IMR-90 (cell line): ENCODE results near the gene SLC9B2. TPM values are rescaled to one million over a fixed set of nuclear protein-coding genes. Genes with fewer than 3 reads are reported as not detected.

Source experiments
- ATAC-seq: fragments of 200-7000 bp; cut with Tn5 transposase; 2 replicates; pipeline ENCODE4 v1.9.1; 2020; ENCODE audit warnings: low read depth, mild to moderate bottlenecking, moderate library complexity
- BruUV-seq: library from RNA; stranded (reverse); fragments of 400-500 nt; replicated peaks from 2 replicates; lab custom pipeline; 2021; lab: Mats Ljungman, UMichigan
- CTCF ChIA-PET: fragments of 300-600 bp; formaldehyde crosslinking; extraction: SDS; loops from one replicate; lab custom pipeline; 2021; ENCODE audit warnings: antibody characterized with exemption; lab: Yijun Ruan, JAX
- POLR2A ChIA-PET: fragments of 300-600 bp; sonication (Branson Sonifier 250); formaldehyde crosslinking; loops from one replicate; lab custom pipeline; 2022; ENCODE audit warnings: antibody characterized with exemption; ENCODE audit not compliant: unreplicated experiment; lab: Charles Lee
- DNase-seq: peaks from one replicate; pipeline ENCODE4 v3.0.0; 2013
- H2AFZ ChIP-seq: replicated peaks from 2 replicates; pipeline ENCODE3; 2013; ENCODE audit warnings: low read length, mild to moderate bottlenecking; ENCODE audit not compliant: poor library complexity
- H2AK5ac ChIP-seq: 2 replicates; pipeline ENCODE4 v1.6.1; 2013; ENCODE audit warnings: low read depth, low read length, inconsistent platforms
- H2AK9ac ChIP-seq: replicated peaks from 2 replicates; pipeline ENCODE3; 2013; ENCODE audit warnings: mild to moderate bottlenecking, low read depth, low read length, moderate library complexity; ENCODE audit not compliant: poor library complexity
- H2BK120ac ChIP-seq: 2 replicates; pipeline ENCODE4 v1.6.1; 2013; ENCODE audit warnings: low read depth, low read length, inconsistent platforms
- H2BK15ac ChIP-seq: 3 replicates; pipeline ENCODE4 v1.6.1; 2013; ENCODE audit warnings: low read depth, low read length, inconsistent platforms
- H2BK20ac ChIP-seq: 2 replicates; pipeline ENCODE4 v1.6.1; 2013; ENCODE audit warnings: low read depth, mild to moderate bottlenecking, inconsistent platforms, low read length, moderate library complexity
- H2BK5ac ChIP-seq: 2 replicates; pipeline ENCODE4 v1.6.1; 2013; ENCODE audit warnings: mild to moderate bottlenecking, low read depth, low read length, inconsistent platforms; ENCODE audit not compliant: poor library complexity, severe bottlenecking
- H3K14ac ChIP-seq: replicated peaks from 2 replicates; pipeline ENCODE4 v1.6.1; 2013; ENCODE audit warnings: low read depth, low read length, inconsistent platforms
- H3K18ac ChIP-seq: 2 replicates; pipeline ENCODE4 v1.6.1; 2013; ENCODE audit warnings: low read depth, low read length, control low read depth
- H3K23ac ChIP-seq: 2 replicates; pipeline ENCODE4 v1.6.1; 2013; ENCODE audit warnings: low read depth, low read length, inconsistent platforms
- H3K27ac ChIP-seq: 2 replicates; pipeline ENCODE4 v1.5.1; 2013; ENCODE audit warnings: mild to moderate bottlenecking, control low read depth, low read length; ENCODE audit not compliant: insufficient read depth
- H3K27me3 ChIP-seq: 2 replicates; pipeline ENCODE4 v1.6.1; 2013; ENCODE audit warnings: low read length; ENCODE audit not compliant: control insufficient read depth, insufficient read depth
- H3K36me3 ChIP-seq: 2 replicates; pipeline ENCODE4 v1.6.1; 2013; ENCODE audit warnings: low read length, mixed read lengths; ENCODE audit not compliant: control insufficient read depth, insufficient read depth
- H3K4ac ChIP-seq: 2 replicates; pipeline ENCODE4 v1.6.1; 2013; ENCODE audit warnings: low read depth, low read length, inconsistent platforms
- H3K4me1 ChIP-seq: 2 replicates; pipeline ENCODE4 v1.6.1; 2013; ENCODE audit warnings: low read length, mixed read lengths; ENCODE audit not compliant: control insufficient read depth, insufficient read depth
- H3K4me2 ChIP-seq: 2 replicates; pipeline ENCODE4 v1.6.1; 2013; ENCODE audit warnings: low read depth, mild to moderate bottlenecking, control low read depth, low read length, moderate library complexity
- H3K4me3 ChIP-seq: 2 replicates; pipeline ENCODE4 v1.5.1; 2013; ENCODE audit warnings: low read depth, mild to moderate bottlenecking, control low read depth, low read length, moderate library complexity; ENCODE audit not compliant: insufficient read depth
- H3K56ac ChIP-seq: 2 replicates; pipeline ENCODE4 v1.6.1; 2013; ENCODE audit warnings: low read length, inconsistent platforms; ENCODE audit not compliant: insufficient read depth; ENCODE audit errors: extremely low read depth
- H3K79me1 ChIP-seq, 2 experiments: 2 replicates each; pipeline ENCODE4 v1.6.1; 2013; ENCODE audit warnings: low read length in 2 of 2, inconsistent platforms in 1 of 2, low read depth in 1 of 2
- H3K9ac ChIP-seq: 2 replicates; pipeline ENCODE4 v1.6.1; 2013; ENCODE audit warnings: low read depth, low read length, control low read depth
- H3K9me1 ChIP-seq: 2 replicates; pipeline ENCODE4 v1.6.1; 2013; ENCODE audit warnings: low read length, inconsistent platforms; ENCODE audit not compliant: insufficient read depth
- H3K9me3 ChIP-seq: 2 replicates; pipeline ENCODE4 v1.6.1; 2013; ENCODE audit warnings: low read length; ENCODE audit not compliant: control insufficient read depth, insufficient read depth
- H4K20me1 ChIP-seq: 2 replicates; pipeline ENCODE4 v1.6.1; 2013; ENCODE audit warnings: low read length, inconsistent platforms; ENCODE audit not compliant: insufficient read depth
- H4K5ac ChIP-seq: 2 replicates; pipeline ENCODE4 v1.6.1; 2013; ENCODE audit warnings: mild to moderate bottlenecking, low read depth, low read length, control low read depth
- H4K8ac ChIP-seq, 2 experiments: 2 replicates each; pipeline ENCODE4 v1.6.1; 2013; ENCODE audit warnings: low read depth in 2 of 2, low read length in 2 of 2, control low read depth in 1 of 2, inconsistent platforms in 1 of 2
- H4K91ac ChIP-seq: 2 replicates; pipeline ENCODE4 v1.6.1; 2013; ENCODE audit warnings: low read depth, low read length, inconsistent platforms; ENCODE audit not compliant: insufficient read depth
- BHLHE40 ChIP-seq: fragments of 150-350 bp; IDR thresholded peaks from 2 replicates; pipeline ENCODE4 v1.6.1; 2016; ENCODE audit warnings: mild to moderate bottlenecking, low read depth, low read length
- CEBPB ChIP-seq: IDR thresholded peaks from 2 replicates; pipeline ENCODE4 v1.6.1; 2012; ENCODE audit warnings: low read depth, low read length, improper control_type of control experiment
- CHD1 ChIP-seq: IDR thresholded peaks from 2 replicates; pipeline ENCODE4 v1.6.1; 2012; ENCODE audit warnings: low read depth, low read length, improper control_type of control experiment
- CTCF ChIP-seq: conservative IDR thresholded peaks from 2 replicates; pipeline ENCODE4 v1.5.1; 2012; ENCODE audit warnings: mild to moderate bottlenecking, low read depth, low read length, improper control_type of control experiment
- ELK1 ChIP-seq: fragments of 150-350 bp; IDR thresholded peaks from 2 replicates; pipeline ENCODE4 v1.6.1; 2016; ENCODE audit warnings: low read depth, mild to moderate bottlenecking, low read length, moderate library complexity, borderline replicate concordance
- FOS ChIP-seq: fragments of 150-350 bp; IDR thresholded peaks from 2 replicates; pipeline ENCODE4 v1.6.1; 2016; ENCODE audit warnings: low read depth, low read length
- MAFK ChIP-seq: IDR thresholded peaks from 2 replicates; pipeline ENCODE4 v1.6.1; 2012; ENCODE audit warnings: low read depth, low read length, improper control_type of control experiment
- MAZ ChIP-seq: IDR thresholded peaks from 2 replicates; pipeline ENCODE4 v1.6.1; 2012; ENCODE audit warnings: low read depth, mild to moderate bottlenecking, low read length, improper control_type of control experiment, moderate library complexity, borderline replicate concordance
- MXI1 ChIP-seq: IDR thresholded peaks from 2 replicates; pipeline ENCODE4 v1.6.1; 2012; ENCODE audit warnings: low read depth, mild to moderate bottlenecking, low read length, moderate library complexity, borderline replicate concordance
- NFE2L2 ChIP-seq: fragments of 150-350 bp; IDR thresholded peaks from 2 replicates; pipeline ENCODE4 v1.6.1; 2016; ENCODE audit warnings: low read depth, mild to moderate bottlenecking, low read length
- POLR2A ChIP-seq: IDR thresholded peaks from 2 replicates; pipeline ENCODE4 v1.6.1; 2012; ENCODE audit warnings: mild to moderate bottlenecking, low read depth, low read length
- RAD21 ChIP-seq: IDR thresholded peaks from 2 replicates; pipeline ENCODE4 v1.6.1; 2012; ENCODE audit warnings: low read length, improper control_type of control experiment
- RCOR1 ChIP-seq: IDR thresholded peaks from 2 replicates; pipeline ENCODE4 v1.6.1; 2012; ENCODE audit warnings: mild to moderate bottlenecking, low read length, improper control_type of control experiment; ENCODE audit not compliant: insufficient replicate concordance
- RFX5 ChIP-seq: IDR thresholded peaks from 2 replicates; pipeline ENCODE4 v1.8.0; 2012; ENCODE audit warnings: low read depth, mild to moderate bottlenecking, low read length, moderate library complexity
- SMC3 ChIP-seq: fragments of 150-350 bp; IDR thresholded peaks from 2 replicates; pipeline ENCODE4 v1.6.1; 2016; ENCODE audit warnings: low read depth, mild to moderate bottlenecking, antibody characterized with exemption, low read length, moderate library complexity
- USF2 ChIP-seq: fragments of 150-350 bp; IDR thresholded peaks from 2 replicates; pipeline ENCODE4 v1.6.1; 2017; ENCODE audit warnings: mild to moderate bottlenecking, antibody characterized with exemption, low read length, low read depth
- WGBS, 2 experiments: methylation state at CpG; one replicate each; pipeline versions ENCODE4 v1.1.5 to v1.1.7; 2013; ENCODE audit warnings: missing lambda C conversion rate in 2 of 2; ENCODE audit not compliant: insufficient read length in 1 of 2; ENCODE audit errors: extremely low coverage in 2 of 2; 5-methylcytosine and 5-hydroxymethylcytosine counted together
- dilution Hi-C: fragments of 300-500 bp; cut with HindIII; formaldehyde crosslinking; loops from one replicate; pipeline ENCODE4 v1.14.3; 2018; ENCODE audit warnings: low sequenced_read_pairs; ENCODE audit not compliant: unreplicated experiment
- in situ Hi-C: fragments of 300-500 bp; cut with MboI; formaldehyde crosslinking; loops from 3 replicates; pipeline ENCODE4 v1.14.3; 2019; ENCODE audit warnings: low sequenced_read_pairs, inconsistent platforms, mixed read lengths
- intact Hi-C: fragments of 100-400 bp; cut with micrococcal nuclease; formaldehyde crosslinking; loops from 2 replicates; pipeline ENCODE4 v1.10.0; 2022
- polyA plus RNA-seq, 3 experiments: library from polyadenylated mRNA; depleted of rRNA; stranded (reverse); fragments of >200 nt; gene quantifications; 2 replicates each; pipeline ENCODE4 v1.2.3, GENCODE V29; 2012; ENCODE audit warnings: low replicate concordance in 1 of 3
- total RNA-seq: library from RNA; depleted of rRNA; stranded (reverse); fragments of >200 nt; gene quantifications from 2 replicates; pipeline ENCODE4 v1.2.3, GENCODE V29; 2012

Gene SLC9B2
- total and polyA plus RNA-seq, 2 of the 4 experiments (the other 2 are of a cell fraction), result 5.7 to 9.0 TPM

- ChIA-PET POLR2A (no interaction called here), CTCF (no interaction called here)
- no peak overlapping the region for H3K18ac ChIP-seq
These were observed 16.0 kb downstream of the SLC9B2 start for GRCh38 chr4:103060453-103061148.

More at GRCh38 chr4:103060453-103061148, 16.0 kb downstream of the SLC9B2 start:
- BruUV-seq, result no TSS peak
- Histone ChIP-seq H3K9me3 (no peaks in the 10 kb centered on the region), H2AFZ (no peak overlapping the region), H3K27ac (no peak overlapping the region), H2BK5ac (no peak overlapping the region), H2AK5ac (no peak overlapping the region), H4K8ac (no peak overlapping the region), H3K4me1 (no peaks in the 10 kb centered on the region), H3K4me2 (no peak overlapping the region), H3K9me1 (no peaks in the 10 kb centered on the region), H3K36me3 (no peaks in the 10 kb centered on the region), H2BK20ac (no peak overlapping the region), H3K4ac (no peak overlapping the region), H4K91ac (no peak overlapping the region), H3K27me3 (no peaks in the 10 kb centered on the region), H3K79me1 (no peaks in the 10 kb centered on the region; a peak in 1 of 4 replicates), H3K4me3 (no peak overlapping the region), H4K20me1 (no peaks in the 10 kb centered on the region), H2AK9ac (no peak overlapping the region), H3K56ac (no peak overlapping the region), H3K23ac (no peak overlapping the region), H4K5ac (no peak overlapping the region), H3K14ac (no peak overlapping the region), H3K9ac (no peak overlapping the region), H2BK120ac (no peak overlapping the region), H2BK15ac (no peak overlapping the region)
- in situ Hi-C loops, result no loop called here
- DNase-seq, result no peak
- dilution Hi-C loops, result no loop called here
- TF ChIP-seq CHD1 (no peak), BHLHE40 (no peak), NFE2L2 (no peak), SMC3 (no peak), RFX5 (no peak), RAD21 (no peak), RCOR1 (no peak), CTCF (no peak), FOS (no peak), CEBPB (no peak), MXI1 (no peak), MAFK (no peak), USF2 (no peak), POLR2A (no peak), ELK1 (no peak), MAZ (no peak)
- no CpG with 5 or more reads among the region's 2 CpGs for WGBS, 2 experiments
- intact Hi-C loops, result no loop called here
- no peak for ATAC-seq
